GM19468 (cell line): ENCODE data around the gene MAP3K7.

Experiments used
- ATAC-seq: cut with Tn5 transposase; IDR thresholded peaks from one replicate; pipeline ENCODE4 v1.9.1; 2021; ENCODE audit warnings: mild to moderate bottlenecking, moderate library complexity, moderate number of reproducible peaks; ENCODE audit not compliant: unreplicated experiment; ENCODE audit errors: extremely low read depth

Gene MAP3K7

GRCh38 chr6:90464507-90464906 is 122.4 kb downstream of the MAP3K7 start:
- ATAC-seq = no peak

GRCh38 chr6:90463874-90464273 is 123.0 kb downstream of the MAP3K7 start:
- no peak for ATAC-seq
